Suprapubic skin (tissue), 3 donors: ENCODE results near the gene RIN1.

Experiments
- EP300 ChIP-seq: sonication (generic); formaldehyde crosslinking; IDR thresholded peaks from one replicate; pipeline ENCODE4 v1.6.1; 2017; ENCODE audit warnings: antibody characterized with exemption
- TF ChIP-seq, protein P1 (sequence below), 2 donors: fragments of 200-600 bp in 1 of 2; fragments of 450-650 bp in 1 of 2; sonication (generic) in 1 of 2; IDR thresholded peaks; one replicate each; pipeline ENCODE4 v1.5.1; 2016 to 2019; ENCODE audit warnings: antibody characterized with exemption in 2 of 2, mild to moderate bottlenecking in 1 of 2, moderate library complexity in 1 of 2

DNA sequence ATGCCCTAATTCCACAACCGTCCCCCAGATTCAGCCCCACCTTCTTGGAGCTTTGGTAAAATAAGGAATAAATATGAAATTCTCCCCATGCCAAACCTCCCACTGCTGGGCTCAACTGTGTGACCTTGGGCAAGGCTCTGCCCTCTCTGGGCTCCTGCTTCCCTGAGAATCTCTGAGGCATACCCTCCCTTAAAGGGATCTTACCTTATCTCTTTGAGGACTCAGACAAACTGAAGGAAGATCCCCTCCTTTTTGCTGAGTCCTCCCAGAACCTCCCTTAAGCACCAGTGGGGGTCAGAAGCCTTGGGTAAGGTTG is 22.1 kb downstream of the RIN1 start:
- TF ChIP-seq, protein P1, sequence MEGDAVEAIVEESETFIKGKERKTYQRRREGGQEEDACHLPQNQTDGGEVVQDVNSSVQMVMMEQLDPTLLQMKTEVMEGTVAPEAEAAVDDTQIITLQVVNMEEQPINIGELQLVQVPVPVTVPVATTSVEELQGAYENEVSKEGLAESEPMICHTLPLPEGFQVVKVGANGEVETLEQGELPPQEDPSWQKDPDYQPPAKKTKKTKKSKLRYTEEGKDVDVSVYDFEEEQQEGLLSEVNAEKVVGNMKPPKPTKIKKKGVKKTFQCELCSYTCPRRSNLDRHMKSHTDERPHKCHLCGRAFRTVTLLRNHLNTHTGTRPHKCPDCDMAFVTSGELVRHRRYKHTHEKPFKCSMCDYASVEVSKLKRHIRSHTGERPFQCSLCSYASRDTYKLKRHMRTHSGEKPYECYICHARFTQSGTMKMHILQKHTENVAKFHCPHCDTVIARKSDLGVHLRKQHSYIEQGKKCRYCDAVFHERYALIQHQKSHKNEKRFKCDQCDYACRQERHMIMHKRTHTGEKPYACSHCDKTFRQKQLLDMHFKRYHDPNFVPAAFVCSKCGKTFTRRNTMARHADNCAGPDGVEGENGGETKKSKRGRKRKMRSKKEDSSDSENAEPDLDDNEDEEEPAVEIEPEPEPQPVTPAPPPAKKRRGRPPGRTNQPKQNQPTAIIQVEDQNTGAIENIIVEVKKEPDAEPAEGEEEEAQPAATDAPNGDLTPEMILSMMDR (IDR thresholded peaks at IDR 0.05) = no peak
- no peak for TF ChIP-seq EP300
